WTC11 (cell line): ENCODE measurements around the gene LMAN2L. TPM values are rescaled to one million over a fixed set of nuclear protein-coding genes. Genes with fewer than 3 reads are reported as not detected.

Experiments used
- ATAC-seq: fragments of 200-7000 bp; cut with Tn5 transposase; 2 replicates; pipeline ENCODE4 v1.10.0; 2021; ENCODE audit warnings: mild to moderate bottlenecking, moderate library complexity
- CTCF ChIA-PET: fragments of 300-600 bp; sonication (Branson Sonifier 250); formaldehyde crosslinking; loops from one replicate; lab custom pipeline; 2021; ENCODE audit warnings: antibody characterized with exemption; lab: Charles Lee
- POLR2A ChIA-PET: fragments of 350-600 bp; sonication (Branson Sonifier 250); formaldehyde crosslinking; loops from one replicate; lab custom pipeline; 2021; ENCODE audit warnings: antibody characterized with exemption; lab: Charles Lee
- DNase-seq: peaks from one replicate; pipeline ENCODE4 v3.0.0; 2021; ENCODE audit warnings: low spot score
- H3K27ac Mint-ChIP-seq: 2 replicates; pipeline ENCODE4 v1.8.0; 2021; ENCODE audit warnings: mixed read lengths
- H3K27me3 Mint-ChIP-seq: 2 replicates; pipeline ENCODE4 v1.8.0; 2021; ENCODE audit warnings: low read depth, mild to moderate bottlenecking, moderate library complexity, mixed read lengths
- H3K36me3 Mint-ChIP-seq: 2 replicates; pipeline ENCODE4 v1.8.0; 2021; ENCODE audit warnings: mixed read lengths
- H3K4me1 Mint-ChIP-seq: 2 replicates; pipeline ENCODE4 v1.8.0; 2022; ENCODE audit warnings: mixed read lengths
- H3K4me3 Mint-ChIP-seq: 2 replicates; pipeline ENCODE4 v1.8.0; 2021; ENCODE audit warnings: mild to moderate bottlenecking, moderate library complexity, mixed read lengths
- H3K9me3 Mint-ChIP-seq: 2 replicates; pipeline ENCODE4 v1.8.0; 2021; ENCODE audit warnings: mixed read lengths
- ARID4B ChIP-seq: sonication (generic); formaldehyde crosslinking; IDR thresholded peaks from 2 replicates; pipeline ENCODE4 v1.8.0; 2023; ENCODE audit warnings: missing genetic modification reagents, mild to moderate bottlenecking, borderline replicate concordance
- CBFB ChIP-seq: sonication (generic); formaldehyde crosslinking; IDR thresholded peaks from 2 replicates; pipeline ENCODE4 v1.8.1; 2022; ENCODE audit warnings: mild to moderate bottlenecking, low read depth, missing genetic modification reagents
- CREM ChIP-seq: sonication (generic); formaldehyde crosslinking; IDR thresholded peaks from 2 replicates; pipeline ENCODE4 v1.8.1; 2022; ENCODE audit warnings: mild to moderate bottlenecking, missing genetic modification reagents, moderate library complexity
- FOXJ3 ChIP-seq: sonication (generic); formaldehyde crosslinking; IDR thresholded peaks from 2 replicates; pipeline ENCODE4 v1.9.0; 2021; ENCODE audit warnings: missing genetic modification reagents, mild to moderate bottlenecking, borderline replicate concordance
- FOXK1 ChIP-seq: sonication (generic); formaldehyde crosslinking; IDR thresholded peaks from 2 replicates; pipeline ENCODE4 v1.8.0; 2022; ENCODE audit warnings: mild to moderate bottlenecking, moderate library complexity, missing genetic modification reagents
- KAT7 ChIP-seq: sonication (generic); formaldehyde crosslinking; IDR thresholded peaks from 2 replicates; pipeline ENCODE4 v1.8.1; 2023; ENCODE audit warnings: missing genetic modification reagents, mild to moderate bottlenecking, borderline replicate concordance
- NFYB ChIP-seq: sonication (generic); formaldehyde crosslinking; conservative IDR thresholded peaks from 2 replicates; pipeline ENCODE4 v1.8.0; 2022; ENCODE audit warnings: low read depth, missing genetic modification reagents
- PREB ChIP-seq: sonication (generic); formaldehyde crosslinking; IDR thresholded peaks from 2 replicates; pipeline ENCODE4 v1.8.1; 2022; ENCODE audit warnings: mild to moderate bottlenecking, missing genetic modification reagents, moderate library complexity, borderline replicate concordance
- RELA ChIP-seq: sonication (generic); formaldehyde crosslinking; IDR thresholded peaks from 2 replicates; pipeline ENCODE4 v1.8.1; 2022; ENCODE audit warnings: missing genetic modification reagents, mild to moderate bottlenecking, borderline replicate concordance
- SMAD3 ChIP-seq: sonication (generic); formaldehyde crosslinking; IDR thresholded peaks from 2 replicates; pipeline ENCODE4 v1.8.0; 2022; ENCODE audit warnings: missing genetic modification reagents, mild to moderate bottlenecking, borderline replicate concordance
- STAT6 ChIP-seq: sonication (generic); formaldehyde crosslinking; conservative IDR thresholded peaks from 2 replicates; pipeline ENCODE4 v1.8.1; 2023; ENCODE audit warnings: mild to moderate bottlenecking, low read depth, missing genetic modification reagents, moderate library complexity
- TEAD1 ChIP-seq: sonication (generic); formaldehyde crosslinking; IDR thresholded peaks from 2 replicates; pipeline ENCODE4 v1.8.0; 2022; ENCODE audit warnings: mild to moderate bottlenecking, missing genetic modification reagents
- TEAD4 ChIP-seq: sonication (generic); formaldehyde crosslinking; IDR thresholded peaks from 2 replicates; pipeline ENCODE4 v1.8.0; 2022; ENCODE audit warnings: mild to moderate bottlenecking, missing genetic modification reagents
- ZNF219 ChIP-seq: sonication (generic); formaldehyde crosslinking; IDR thresholded peaks from 2 replicates; pipeline ENCODE4 v1.8.0; 2023; ENCODE audit warnings: missing genetic modification reagents, mild to moderate bottlenecking, borderline replicate concordance
- ZNF416 ChIP-seq: fragments of 250-450 bp; sonication (Bioruptor Pico); IDR thresholded peaks from 2 replicates; pipeline ENCODE4 v1.9.0; 2021; ENCODE audit warnings: mild to moderate bottlenecking, inconsistent platforms
- total RNA-seq: library from RNA; stranded (reverse); gene quantifications from 3 replicates; pipeline ENCODE4 v1.2.3, GENCODE V29; 2021
- TF ChIP-seq, protein P1 (sequence below): sonication (generic); formaldehyde crosslinking; conservative IDR thresholded peaks from 2 replicates; pipeline ENCODE4 v1.8.1; 2022; ENCODE audit warnings: mild to moderate bottlenecking, missing genetic modification reagents
- TF ChIP-seq, protein P2 (sequence below): sonication (generic); formaldehyde crosslinking; IDR thresholded peaks from 2 replicates; pipeline ENCODE4 v1.8.1; 2023; ENCODE audit warnings: mild to moderate bottlenecking, moderate library complexity, missing genetic modification reagents
- TF ChIP-seq, protein P3 (sequence below): sonication (generic); formaldehyde crosslinking; IDR thresholded peaks from 2 replicates; pipeline ENCODE4 v1.8.1; 2023; ENCODE audit warnings: mild to moderate bottlenecking, missing genetic modification reagents, moderate library complexity
- TF ChIP-seq, protein P4 (sequence below): sonication (generic); formaldehyde crosslinking; IDR thresholded peaks from 2 replicates; pipeline ENCODE4 v1.8.0; 2023; ENCODE audit warnings: mild to moderate bottlenecking, missing genetic modification reagents
- TF ChIP-seq, protein P5 (sequence below): fragments of 250-450 bp; sonication (Bioruptor Pico); IDR thresholded peaks from 2 replicates; pipeline ENCODE4 v1.8.0; 2021; ENCODE audit warnings: mild to moderate bottlenecking

The LMAN2L gene
- total RNA-seq, 1 experiment from 2014 or later: 13.5 TPM

DNA sequence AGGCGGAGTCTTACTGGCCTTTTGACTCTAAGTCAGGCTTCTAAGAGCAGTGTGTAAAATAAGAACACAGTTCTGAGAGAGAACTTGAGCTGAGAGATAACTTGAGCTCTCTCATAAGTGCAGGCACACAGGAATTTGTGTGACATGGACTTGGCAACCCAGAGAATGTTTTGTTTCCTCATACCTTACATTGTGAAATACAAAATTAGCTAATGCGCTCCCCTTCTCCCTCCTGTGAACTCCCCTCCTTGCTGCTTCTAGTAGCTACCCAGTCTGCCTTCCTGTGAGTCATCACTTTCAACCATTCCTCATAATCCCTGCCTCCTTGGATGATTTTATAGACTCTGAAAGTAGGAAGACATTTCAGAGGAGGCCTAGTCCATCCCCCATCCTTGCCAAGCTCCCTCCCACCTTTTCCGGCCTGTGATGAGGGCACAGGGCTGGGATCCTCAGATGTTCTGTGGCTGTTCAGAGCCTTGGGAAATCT, 74.7 kb downstream of the LMAN2L start:
- no peak for ATAC-seq
- Mint-ChIP-seq H3K4me1 (peaks cover 3% of the 10 kb centered on the region; the same call in 1 of the 2 replicates), H3K9me3 (peaks cover 21% of the 10 kb centered on the region), H3K27me3 (no peaks in the 10 kb centered on the region), H3K27ac (no peak overlapping the region; the same call in 1 of the 2 replicates), H3K4me3 (no peak overlapping the region), H3K36me3 (peaks cover 4% of the 10 kb centered on the region)
- POLR2A ChIA-PET: no interaction called here
- CTCF ChIA-PET: no interaction called here
- TF ChIP-seq, protein P1, sequence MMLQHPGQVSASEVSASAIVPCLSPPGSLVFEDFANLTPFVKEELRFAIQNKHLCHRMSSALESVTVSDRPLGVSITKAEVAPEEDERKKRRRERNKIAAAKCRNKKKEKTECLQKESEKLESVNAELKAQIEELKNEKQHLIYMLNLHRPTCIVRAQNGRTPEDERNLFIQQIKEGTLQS: no peak
- TF ChIP-seq ZNF219 (CRISPR knock-in tag) (no peak), ARID4B (CRISPR knock-in tag) (no peak), FOXJ3 (no peak), TEAD4 (no peak), RELA (CRISPR knock-in tag) (no peak), NFYB (CRISPR knock-in tag) (no peak), CREM (CRISPR knock-in tag) (no peak), KAT7 (CRISPR knock-in tag) (no peak), PREB (no peak), ZNF416 (no peak), STAT6 (CRISPR knock-in tag) (no peak), TEAD1 (CRISPR knock-in tag) (no peak), CBFB (no peak), FOXK1 (CRISPR knock-in tag) (no peak), SMAD3 (CRISPR knock-in tag) (no peak)
- TF ChIP-seq, protein P2, sequence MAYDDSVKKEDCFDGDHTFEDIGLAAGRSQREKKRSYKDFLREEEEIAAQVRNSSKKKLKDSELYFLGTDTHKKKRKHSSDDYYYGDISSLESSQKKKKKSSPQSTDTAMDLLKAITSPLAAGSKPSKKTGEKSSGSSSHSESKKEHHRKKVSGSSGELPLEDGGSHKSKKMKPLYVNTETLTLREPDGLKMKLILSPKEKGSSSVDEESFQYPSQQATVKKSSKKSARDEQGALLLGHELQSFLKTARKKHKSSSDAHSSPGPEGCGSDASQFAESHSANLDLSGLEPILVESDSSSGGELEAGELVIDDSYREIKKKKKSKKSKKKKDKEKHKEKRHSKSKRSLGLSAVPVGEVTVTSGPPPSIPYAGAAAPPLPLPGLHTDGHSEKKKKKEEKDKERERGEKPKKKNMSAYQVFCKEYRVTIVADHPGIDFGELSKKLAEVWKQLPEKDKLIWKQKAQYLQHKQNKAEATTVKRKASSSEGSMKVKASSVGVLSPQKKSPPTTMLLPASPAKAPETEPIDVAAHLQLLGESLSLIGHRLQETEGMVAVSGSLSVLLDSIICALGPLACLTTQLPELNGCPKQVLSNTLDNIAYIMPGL (CRISPR knock-in tag): no peak
- TF ChIP-seq, protein P3, sequence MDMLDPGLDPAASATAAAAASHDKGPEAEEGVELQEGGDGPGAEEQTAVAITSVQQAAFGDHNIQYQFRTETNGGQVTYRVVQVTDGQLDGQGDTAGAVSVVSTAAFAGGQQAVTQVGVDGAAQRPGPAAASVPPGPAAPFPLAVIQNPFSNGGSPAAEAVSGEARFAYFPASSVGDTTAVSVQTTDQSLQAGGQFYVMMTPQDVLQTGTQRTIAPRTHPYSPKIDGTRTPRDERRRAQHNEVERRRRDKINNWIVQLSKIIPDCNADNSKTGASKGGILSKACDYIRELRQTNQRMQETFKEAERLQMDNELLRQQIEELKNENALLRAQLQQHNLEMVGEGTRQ (CRISPR knock-in tag): no peak
- TF ChIP-seq, protein P4, sequence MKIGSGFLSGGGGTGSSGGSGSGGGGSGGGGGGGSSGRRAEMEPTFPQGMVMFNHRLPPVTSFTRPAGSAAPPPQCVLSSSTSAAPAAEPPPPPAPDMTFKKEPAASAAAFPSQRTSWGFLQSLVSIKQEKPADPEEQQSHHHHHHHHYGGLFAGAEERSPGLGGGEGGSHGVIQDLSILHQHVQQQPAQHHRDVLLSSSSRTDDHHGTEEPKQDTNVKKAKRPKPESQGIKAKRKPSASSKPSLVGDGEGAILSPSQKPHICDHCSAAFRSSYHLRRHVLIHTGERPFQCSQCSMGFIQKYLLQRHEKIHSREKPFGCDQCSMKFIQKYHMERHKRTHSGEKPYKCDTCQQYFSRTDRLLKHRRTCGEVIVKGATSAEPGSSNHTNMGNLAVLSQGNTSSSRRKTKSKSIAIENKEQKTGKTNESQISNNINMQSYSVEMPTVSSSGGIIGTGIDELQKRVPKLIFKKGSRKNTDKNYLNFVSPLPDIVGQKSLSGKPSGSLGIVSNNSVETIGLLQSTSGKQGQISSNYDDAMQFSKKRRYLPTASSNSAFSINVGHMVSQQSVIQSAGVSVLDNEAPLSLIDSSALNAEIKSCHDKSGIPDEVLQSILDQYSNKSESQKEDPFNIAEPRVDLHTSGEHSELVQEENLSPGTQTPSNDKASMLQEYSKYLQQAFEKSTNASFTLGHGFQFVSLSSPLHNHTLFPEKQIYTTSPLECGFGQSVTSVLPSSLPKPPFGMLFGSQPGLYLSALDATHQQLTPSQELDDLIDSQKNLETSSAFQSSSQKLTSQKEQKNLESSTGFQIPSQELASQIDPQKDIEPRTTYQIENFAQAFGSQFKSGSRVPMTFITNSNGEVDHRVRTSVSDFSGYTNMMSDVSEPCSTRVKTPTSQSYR: no peak
- TF ChIP-seq, protein P5, sequence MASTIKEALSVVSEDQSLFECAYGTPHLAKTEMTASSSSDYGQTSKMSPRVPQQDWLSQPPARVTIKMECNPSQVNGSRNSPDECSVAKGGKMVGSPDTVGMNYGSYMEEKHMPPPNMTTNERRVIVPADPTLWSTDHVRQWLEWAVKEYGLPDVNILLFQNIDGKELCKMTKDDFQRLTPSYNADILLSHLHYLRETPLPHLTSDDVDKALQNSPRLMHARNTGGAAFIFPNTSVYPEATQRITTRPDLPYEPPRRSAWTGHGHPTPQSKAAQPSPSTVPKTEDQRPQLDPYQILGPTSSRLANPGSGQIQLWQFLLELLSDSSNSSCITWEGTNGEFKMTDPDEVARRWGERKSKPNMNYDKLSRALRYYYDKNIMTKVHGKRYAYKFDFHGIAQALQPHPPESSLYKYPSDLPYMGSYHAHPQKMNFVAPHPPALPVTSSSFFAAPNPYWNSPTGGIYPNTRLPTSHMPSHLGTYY (CRISPR knock-in tag): no peak
- TF ChIP-seq, all 79 proteins: peak for 0
- DNase-seq: no peak
